Omental fat pad (tissue), 4 donors: ENCODE measurements around the gene DNAJC27. TPM values are rescaled to one million over a fixed set of nuclear protein-coding genes. Genes with fewer than 3 reads are reported as not detected.
"Not testable (repeated sequence)": the region's sequence is repeated elsewhere in the genome, so short reads cannot be mapped to it uniquely, and the experiment has no call there.

Experiments used
- ATAC-seq: fragments of 150-250 bp; one replicate; pipeline ENCODE4 v1.9.1; 2016; ENCODE audit warnings: mild to moderate bottlenecking, moderate library complexity; ENCODE audit not compliant: low FRiP score
- DNase-seq: peaks from one replicate; pipeline ENCODE4 v3.0.0-alpha.2; 2019; ENCODE audit warnings: low spot score
- CTCF ChIP-seq, 3 donors: fragments of 450-650 bp; IDR thresholded peaks; one replicate each; pipeline ENCODE4 v1.5.1; 2016 to 2017; ENCODE audit warnings: antibody characterized with exemption in 3 of 3, mild to moderate bottlenecking in 3 of 3, moderate library complexity in 2 of 3
- total RNA-seq, 4 donors: library from RNA; depleted of rRNA; stranded (reverse); fragments of >200 nt; gene quantifications; one replicate each; pipeline ENCODE4 v1.1.0, GENCODE V29; 2016

DNAJC27 gene
- total RNA-seq, 4 donors from 2014 or later: 7.2 to 21.8 (median 10.8) TPM

GRCh38 chr2:25000503-25001324 is 29.0 kb upstream of the DNAJC27 start:
- ATAC-seq (no peak), DNase-seq (no peak)
- no peak for TF ChIP-seq CTCF (IDR thresholded peaks at IDR 0.05)

GRCh38 chr2:25000036-25000435 is 28.3 kb upstream of the DNAJC27 start:
- ATAC-seq (no peak), DNase-seq (no peak)
- TF ChIP-seq CTCF (IDR thresholded peaks at IDR 0.05): no peak

- ATAC-seq, DNase-seq: not testable (repeated sequence)
Measured at GRCh38 chr2:24999097-24999496, 27.3 kb upstream of the DNAJC27 start.

- TF ChIP-seq CTCF (IDR thresholded peaks at IDR 0.05): no peak
- DNase-seq (no peak), ATAC-seq (no peak)
Measured at GRCh38 chr2:24994146-24994724, 22.5 kb upstream of the DNAJC27 start.

- TF ChIP-seq CTCF (IDR thresholded peaks at IDR 0.05): no peak
- ATAC-seq: no peak
Measured at GRCh38 chr2:24993406-24994145, 21.8 kb upstream of the DNAJC27 start.

GRCh38 chr2:24986372-24986771 is 14.6 kb upstream of the DNAJC27 start:
- ATAC-seq (no peak), DNase-seq (no peak)
- no peak for TF ChIP-seq CTCF (IDR thresholded peaks at IDR 0.05)

More at GRCh38 chr2:24993406-24994145, 21.8 kb upstream of the DNAJC27 start:
- no peak for DNase-seq

GRCh38 chr2:24985511-24985910 is 13.8 kb upstream of the DNAJC27 start:
- TF ChIP-seq CTCF (IDR thresholded peaks at IDR 0.05): no peak
- ATAC-seq: no peak

More at GRCh38 chr2:24985511-24985910, 13.8 kb upstream of the DNAJC27 start:
- no peak for DNase-seq
